T-helper 22 cell (primary cell): ENCODE results near the gene EDN2.

Source experiments
- DNase-seq: peaks from one replicate; pipeline ENCODE4 v3.0.0-alpha.2; 2020; ENCODE audit warnings: low read depth

The EDN2 gene

DNA sequence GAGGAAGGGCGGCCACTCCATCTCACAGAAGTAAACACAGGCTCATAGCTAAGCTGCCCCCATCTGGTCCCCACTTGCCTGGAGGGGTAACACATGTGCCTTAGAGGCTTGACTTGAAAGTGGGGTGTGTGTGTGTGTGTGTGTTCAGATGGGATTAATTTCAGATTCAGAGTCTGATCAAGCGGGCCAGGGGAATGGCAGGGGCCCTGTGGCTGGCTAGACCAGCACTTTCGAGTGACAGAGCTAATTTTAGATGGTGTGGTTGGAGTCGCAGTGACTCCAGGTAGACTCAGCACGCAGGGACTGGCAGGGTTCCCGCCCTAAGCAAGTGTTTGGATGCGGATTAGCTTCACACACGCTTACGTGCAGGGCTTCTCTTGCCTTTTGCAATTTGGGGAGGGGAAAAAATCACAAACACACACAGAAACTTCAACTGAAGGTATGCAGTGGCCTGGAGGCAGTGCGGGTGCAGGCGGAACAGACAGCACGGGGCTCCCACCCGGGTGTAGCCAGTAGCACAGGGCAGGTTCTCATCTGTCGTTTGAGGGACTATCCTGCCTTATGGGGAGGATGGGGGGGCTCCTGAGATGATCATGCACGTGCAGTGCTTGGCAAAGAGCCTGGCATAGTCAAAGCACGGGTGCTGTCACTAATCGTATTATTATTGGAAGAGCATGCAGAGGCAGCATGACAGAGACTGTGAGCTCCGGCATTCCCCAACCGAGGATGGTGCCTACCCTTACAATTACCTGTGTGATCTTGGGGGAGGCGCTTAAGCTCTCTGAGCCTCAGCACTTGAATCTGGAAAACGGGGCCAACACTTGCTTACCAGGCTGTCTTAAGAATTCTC lies 1.3 kb downstream of the EDN2 start:
- DNase-seq = no peak

DNA sequence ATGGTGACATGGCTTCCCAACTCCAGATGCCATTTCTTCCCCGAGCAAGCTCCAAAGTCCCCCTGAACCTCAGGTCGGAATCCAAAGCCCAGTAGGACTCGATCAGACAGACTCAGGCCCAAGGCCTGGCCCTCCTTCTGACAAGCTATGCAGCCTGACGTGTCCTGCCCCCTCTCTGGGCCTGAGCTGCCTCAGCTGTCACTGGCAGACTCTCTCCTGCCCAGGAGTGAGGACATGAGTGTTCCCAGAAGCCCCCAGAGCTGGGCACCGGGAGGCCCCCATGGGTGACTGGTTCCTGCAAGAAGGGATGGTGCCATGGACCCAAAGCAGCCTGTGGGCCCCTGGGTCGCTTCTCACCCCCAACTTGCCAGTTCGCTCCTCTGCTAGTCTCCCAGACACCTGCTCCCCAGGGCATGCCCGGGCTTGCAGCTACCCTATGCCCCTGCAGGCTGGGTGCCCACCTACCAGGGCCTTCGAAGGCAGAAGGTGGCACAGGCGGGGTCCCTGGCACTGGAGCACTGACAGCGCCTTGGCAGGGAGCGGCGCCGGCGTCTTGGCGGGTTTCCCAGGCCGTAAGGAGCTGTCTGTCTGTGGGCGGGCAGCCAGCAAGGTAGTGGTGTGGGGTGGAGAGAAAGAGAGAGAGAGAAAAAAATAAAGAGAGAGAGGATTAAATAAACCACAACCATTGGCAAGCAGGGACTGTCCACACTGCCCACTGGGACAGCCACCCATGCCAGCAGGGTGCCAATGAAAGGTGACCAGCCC lies 2.3 kb downstream of the EDN2 start:
- DNase-seq = no peak

DNA sequence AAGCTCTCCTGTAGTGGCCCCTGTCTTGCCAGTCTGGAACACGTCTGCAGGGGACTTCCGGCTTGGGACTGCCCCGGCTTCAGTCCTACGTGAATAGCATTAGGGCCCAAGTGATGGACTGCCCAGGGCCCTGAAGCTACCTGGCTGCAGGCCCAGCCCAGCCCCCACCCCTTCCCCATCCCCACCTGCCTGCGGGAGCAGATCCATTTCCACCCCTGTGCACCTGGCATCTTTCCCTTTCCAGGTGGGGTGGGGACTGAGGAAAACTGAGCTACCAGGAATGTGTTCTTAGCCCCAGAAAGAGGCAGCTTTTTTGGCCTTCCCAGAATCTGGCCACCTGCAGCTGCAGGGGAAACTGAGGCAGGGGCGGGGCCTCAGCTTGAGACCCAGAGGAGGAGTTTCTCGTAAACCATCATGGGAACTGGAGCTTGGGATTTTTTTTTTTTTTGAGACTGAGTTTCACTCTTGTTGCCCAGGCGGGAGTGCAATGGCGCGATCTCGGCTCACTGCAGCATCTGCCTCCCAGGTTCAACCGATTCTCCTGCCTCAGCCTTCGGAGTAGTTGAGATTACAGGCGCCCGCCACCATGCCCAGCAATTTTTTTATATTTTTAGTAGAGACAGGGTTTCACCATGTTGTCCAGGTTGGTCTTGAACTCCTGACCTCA lies 3.2 kb downstream of the EDN2 start:
- DNase-seq = no peak

DNA sequence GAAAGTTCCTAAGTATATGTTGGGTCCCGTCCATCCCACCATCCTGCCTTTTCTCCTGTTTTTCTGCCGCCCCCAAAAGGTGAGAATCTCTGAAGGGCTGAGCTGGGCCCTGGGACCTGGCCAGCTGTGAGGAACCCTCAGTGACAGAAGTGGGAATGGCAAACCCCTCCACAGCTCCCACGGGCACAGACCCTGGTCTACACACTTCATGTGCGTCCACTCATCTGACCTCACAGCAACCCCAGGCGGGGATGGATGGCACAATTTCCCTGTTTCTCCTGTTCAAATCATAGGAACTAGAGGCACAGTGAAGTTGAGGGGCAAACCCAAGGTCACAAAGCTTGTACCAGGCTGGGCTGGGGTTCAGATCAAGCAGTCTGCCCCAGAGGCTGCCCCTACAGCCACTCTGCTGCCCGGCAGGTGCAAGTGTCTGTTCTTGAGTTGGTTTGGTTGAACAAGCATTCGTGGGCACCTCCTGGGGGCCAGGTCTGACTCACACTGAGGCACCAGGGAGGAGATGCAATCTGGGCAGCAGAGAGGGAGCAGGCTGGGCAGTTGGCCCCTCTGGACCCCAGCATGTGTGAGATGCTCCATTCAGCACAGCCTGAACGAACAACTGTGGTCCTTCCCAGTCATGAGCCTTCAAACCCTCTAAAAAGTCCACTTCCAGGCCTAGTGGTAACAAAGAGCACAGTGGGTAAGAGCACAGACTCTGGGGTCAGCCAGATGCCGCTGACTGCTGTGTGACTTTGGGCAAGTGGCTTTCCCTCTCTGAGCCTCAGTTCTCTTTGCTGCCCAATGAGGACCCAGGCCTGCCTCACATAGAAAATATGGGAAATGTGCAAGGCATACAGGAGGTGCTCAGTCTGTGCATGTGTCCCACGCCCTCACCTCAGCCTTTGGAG lies 4.0 kb downstream of the EDN2 start:
- DNase-seq = no peak

- no peak for DNase-seq
Measured at GRCh38 chr1:41479808-41480160, 4.7 kb downstream of the EDN2 start.

- no peak for DNase-seq
Measured at GRCh38 chr1:41479000-41479807, 5.3 kb downstream of the EDN2 start.

GRCh38 chr1:41478118-41478748 lies 6.2 kb downstream of the EDN2 start:
- no peak for DNase-seq

DNA sequence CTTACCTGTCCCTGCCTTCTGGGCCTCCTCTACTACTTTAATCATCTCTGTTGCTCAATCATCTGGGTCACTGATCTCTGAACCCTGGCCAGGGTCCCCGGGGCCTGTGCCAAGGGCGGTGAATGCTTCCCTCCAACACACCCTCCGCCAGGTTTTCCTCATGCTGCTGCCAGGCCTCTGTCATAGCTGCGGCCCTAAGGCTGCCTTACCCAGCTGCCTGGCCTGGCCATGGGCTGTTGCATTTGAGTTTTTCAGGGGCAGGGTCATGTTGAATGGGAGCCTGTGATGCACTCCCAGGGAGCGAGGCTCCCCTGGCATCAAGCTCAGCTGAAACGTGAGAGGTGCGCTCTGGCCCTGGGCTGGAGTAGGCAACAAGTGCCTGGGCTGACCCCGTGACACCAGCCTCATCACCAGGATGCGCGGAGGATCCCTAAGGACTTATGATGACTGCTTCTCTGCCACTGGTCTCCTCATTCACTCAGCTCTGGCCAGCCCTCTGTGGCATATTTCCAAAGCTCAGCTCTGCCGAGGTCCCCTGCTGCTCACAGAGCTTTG lies 7.6 kb downstream of the EDN2 start:
- no peak for DNase-seq

DNA sequence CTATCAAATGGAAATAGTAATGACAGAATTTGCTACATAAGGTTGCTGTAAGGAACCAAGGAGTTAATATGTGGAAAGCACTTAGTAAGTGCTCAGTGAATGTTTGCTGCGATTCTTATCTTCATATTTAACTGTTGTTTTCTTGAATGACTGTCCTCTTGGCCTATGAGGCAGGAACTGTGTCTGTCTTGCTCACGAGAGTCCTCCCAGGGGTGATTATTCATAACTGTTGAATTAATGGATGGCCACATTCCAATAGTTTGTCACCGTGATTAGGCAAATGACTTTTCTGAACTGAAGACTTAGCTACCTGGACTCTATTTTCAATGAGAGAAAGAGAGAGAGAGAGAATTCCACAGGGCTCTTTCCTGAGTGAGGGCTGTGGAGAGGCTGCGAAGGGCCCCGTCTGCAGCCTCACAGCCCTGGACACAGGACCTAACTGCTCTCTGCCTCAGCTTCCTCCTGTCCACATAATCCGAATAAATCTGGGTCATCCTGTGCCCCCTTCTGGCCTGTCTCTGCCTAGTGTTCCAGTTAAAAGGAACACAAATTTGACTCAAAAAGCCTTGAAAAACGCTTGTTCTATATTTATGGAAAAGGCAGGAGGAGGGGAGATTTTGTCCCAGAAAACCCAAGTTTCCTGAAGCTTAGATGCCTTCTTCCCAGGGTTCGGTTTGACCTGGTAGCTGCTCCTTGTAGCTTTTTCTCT lies 8.5 kb downstream of the EDN2 start:
- no peak for DNase-seq

- DNase-seq = no peak
Measured at GRCh38 chr1:41475346-41475745, 9.1 kb downstream of the EDN2 start.

DNA sequence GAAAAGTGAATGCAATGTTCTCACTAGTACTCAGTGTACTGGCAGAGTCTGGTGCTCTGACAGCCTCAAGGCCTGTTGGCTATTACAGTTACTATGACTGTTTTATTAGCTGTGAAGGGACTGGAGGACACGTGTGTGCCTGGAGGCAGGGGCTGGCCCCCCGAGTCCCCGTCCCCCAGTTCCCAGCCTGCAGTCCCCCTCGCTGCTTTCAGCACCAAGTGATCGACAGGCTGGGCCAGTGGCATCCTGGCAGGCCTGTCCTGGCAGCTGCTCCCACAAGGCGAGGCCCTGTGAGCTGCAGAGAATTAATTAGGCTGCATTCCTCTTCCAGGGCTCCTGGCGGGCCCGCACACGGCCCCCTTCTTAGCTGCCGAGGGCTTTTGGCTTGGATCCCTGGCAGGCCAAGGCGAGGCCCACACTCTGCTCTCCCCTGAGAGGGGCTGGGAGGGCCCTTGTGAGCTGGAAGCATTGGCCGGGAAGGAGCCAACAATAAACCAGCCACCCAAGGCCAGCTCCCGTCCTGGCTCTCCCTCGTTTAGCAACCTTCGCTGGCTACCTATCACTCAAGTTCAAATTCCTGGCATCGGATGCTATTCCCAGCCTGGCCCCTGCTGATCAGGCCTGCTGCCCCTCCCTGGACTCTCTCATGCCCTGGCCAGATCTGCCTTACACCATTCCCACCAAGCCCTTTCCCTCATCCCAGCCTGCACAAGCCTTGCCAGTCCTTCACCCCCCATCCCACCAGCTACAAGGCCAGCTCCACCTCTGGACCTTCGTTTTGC lies 9.8 kb downstream of the EDN2 start:
- no peak for DNase-seq

GRCh38 chr1:41473738-41474362 lies 10.6 kb downstream of the EDN2 start:
- no peak for DNase-seq

DNA sequence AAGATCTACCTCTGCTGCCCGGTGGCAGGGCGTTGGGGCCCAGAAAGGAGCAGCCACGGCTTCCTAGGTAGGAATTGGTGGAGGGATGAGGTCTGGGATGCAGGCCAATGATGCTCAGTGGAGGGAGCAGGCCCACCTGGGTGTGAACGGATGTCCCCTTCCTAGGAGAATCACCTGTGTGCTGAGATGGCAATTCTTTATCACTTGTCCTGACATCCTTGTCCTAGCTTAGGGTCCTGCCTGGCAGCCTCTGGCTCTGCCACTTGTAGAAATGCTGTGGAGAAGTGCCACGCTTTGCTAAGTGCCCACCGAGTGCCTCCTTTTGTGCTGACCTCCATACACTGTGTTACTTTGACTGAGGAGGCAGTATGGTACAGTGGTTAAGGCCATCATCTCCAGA lies 12.8 kb downstream of the EDN2 start:
- no peak for DNase-seq

DNA sequence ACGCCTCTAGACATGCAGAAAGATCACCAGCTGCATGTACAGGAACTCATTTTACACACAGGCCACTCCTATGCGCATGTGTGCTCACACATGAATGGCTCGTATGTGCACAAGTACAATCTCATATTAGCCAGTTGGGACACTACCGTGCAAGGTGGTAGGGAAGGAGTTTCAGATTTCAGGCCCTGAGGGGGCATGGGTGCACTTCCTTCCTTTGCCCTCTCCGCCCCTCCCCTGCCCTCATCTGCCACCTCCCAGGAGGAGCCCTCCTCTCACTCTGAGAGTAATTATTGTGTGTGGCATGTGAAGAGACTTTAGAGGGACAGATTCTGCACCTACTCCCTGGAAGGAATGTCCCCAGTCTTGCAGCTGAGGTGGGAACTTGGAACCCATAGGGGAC lies 14.8 kb downstream of the EDN2 start:
- DNase-seq = no peak

DNA sequence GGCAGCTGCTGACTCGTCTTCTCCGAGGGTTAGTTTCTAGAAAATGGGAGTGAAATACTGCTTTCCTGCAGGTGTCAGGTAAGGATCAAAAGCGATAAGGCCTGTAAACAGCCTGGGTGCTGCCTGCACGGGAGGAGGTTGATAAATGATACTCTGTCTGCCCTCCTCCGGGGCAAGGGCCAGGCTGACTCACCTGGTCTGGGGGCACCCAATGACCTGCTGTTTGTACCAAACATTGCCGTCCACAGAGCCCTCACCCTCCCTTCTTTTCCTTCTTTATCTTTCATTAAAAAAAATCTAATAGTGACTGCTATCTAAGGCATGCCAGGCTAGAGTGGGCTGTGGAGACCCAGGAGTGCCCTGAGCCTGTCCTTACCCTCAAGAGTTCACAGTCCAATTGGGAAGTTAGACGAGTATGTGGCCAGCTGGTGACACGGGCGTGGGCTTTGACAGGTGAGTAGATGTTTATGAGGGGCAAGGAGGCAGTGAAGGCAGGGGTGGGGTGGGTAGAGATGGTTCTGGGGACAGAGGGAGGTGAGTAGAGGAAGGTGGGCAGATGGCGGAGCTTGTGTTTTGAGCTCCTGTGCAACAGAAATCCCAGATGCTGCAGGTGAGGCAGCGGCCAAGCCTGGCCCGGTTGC lies 16.2 kb downstream of the EDN2 start:
- no peak for DNase-seq

DNA sequence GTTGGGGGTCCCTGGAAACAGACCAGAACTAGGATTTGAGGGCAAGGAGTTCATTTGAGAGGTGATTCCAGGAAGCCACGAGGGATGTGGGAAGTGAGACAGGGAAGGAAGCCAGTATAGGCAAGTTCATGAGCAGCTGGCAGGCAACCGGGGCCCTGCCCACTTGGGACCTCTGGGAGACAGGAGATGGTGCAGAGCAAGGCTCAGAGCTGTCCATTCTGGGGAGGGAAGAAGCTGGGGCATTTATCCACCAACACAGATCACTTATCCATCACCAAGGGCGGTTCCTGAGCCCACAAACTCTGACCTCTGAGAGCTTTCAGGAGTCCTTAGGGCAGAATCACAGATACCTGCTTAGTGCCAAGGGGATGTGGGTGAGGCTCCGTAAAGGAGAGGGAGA lies 16.8 kb downstream of the EDN2 start:
- DNase-seq = no peak

GRCh38 chr1:41466146-41466545 lies 18.3 kb downstream of the EDN2 start:
- no peak for DNase-seq

GRCh38 chr1:41465741-41466140 lies 18.7 kb downstream of the EDN2 start:
- no peak for DNase-seq
